ENCODE data around the gene TEAD3. TPM values are rescaled to one million over a fixed set of nuclear protein-coding genes. Genes with fewer than 3 reads are reported as not detected.

The TEAD3 gene
- total RNA-seq, 1 donor from 2014 or later = 17.0 TPM

DNA sequence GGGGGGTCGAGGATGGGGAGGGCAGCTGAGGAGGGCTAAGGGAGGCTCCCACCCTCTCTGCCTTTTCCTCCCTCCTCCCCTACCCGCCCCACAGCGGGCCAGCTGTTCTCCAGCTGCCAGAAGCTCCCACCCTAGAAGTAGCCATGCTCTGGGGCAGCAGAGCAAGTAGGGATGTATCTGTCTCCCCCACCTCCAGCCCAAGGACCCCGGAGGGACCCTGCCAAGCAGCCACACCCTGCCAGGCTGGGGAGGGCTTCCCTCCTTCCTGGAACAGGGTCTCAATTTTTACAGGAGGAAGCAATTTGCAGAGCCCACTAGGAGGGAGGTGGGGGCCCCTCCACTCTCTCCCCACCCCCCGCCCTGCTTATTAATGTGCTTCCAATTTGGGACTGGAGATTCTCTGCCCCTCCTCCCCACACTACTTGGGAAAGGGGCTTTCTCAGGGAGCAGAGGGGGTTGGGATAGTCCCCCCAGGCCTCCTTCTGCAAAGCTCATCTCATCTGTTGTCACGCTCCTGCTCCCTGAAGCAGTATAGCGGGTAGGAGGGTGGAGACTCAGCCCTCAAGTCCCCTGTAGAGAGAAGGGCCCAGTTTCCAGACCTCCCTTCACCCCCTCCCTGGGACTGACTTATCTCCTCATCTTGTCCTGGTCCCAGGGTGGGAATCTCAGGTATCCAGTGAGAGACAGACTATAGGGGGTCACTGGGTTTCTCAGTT, 4.5 kb downstream of the TEAD3 start:
- ATAC-seq (no peak), DNase-seq (no peak)
- Histone ChIP-seq H3K27me3 (ENCODE audit: low read depth) (no peaks in the 10 kb centered on the region), H3K4me1 (peaks cover 80% of the 10 kb centered on the region), H3K4me3 (no peak overlapping the region), H3K27ac (no peak overlapping the region), H3K36me3 (no peaks in the 10 kb centered on the region), H3K9me3 (no peaks in the 10 kb centered on the region)
- TF ChIP-seq, protein P1, sequence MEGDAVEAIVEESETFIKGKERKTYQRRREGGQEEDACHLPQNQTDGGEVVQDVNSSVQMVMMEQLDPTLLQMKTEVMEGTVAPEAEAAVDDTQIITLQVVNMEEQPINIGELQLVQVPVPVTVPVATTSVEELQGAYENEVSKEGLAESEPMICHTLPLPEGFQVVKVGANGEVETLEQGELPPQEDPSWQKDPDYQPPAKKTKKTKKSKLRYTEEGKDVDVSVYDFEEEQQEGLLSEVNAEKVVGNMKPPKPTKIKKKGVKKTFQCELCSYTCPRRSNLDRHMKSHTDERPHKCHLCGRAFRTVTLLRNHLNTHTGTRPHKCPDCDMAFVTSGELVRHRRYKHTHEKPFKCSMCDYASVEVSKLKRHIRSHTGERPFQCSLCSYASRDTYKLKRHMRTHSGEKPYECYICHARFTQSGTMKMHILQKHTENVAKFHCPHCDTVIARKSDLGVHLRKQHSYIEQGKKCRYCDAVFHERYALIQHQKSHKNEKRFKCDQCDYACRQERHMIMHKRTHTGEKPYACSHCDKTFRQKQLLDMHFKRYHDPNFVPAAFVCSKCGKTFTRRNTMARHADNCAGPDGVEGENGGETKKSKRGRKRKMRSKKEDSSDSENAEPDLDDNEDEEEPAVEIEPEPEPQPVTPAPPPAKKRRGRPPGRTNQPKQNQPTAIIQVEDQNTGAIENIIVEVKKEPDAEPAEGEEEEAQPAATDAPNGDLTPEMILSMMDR (IDR thresholded peaks at IDR 0.05) = no peak
- intact Hi-C loops (cut with DNase I) = no loop called here

GRCh38 chr6:35491558-35492257, 5.2 kb downstream of the TEAD3 start:
- Histone ChIP-seq H3K4me1 (peaks cover 87% of the 10 kb centered on the region), H3K27me3 (ENCODE audit: low read depth) (no peaks in the 10 kb centered on the region), H3K9me3 (no peaks in the 10 kb centered on the region), H3K27ac (no peak overlapping the region), H3K36me3 (no peaks in the 10 kb centered on the region), H3K4me3 (no peak overlapping the region)
- ATAC-seq (no peak), DNase-seq (no peak)
- intact Hi-C loops (cut with DNase I) = no loop called here
- TF ChIP-seq, protein P1 (IDR thresholded peaks at IDR 0.05) = no peak

DNA sequence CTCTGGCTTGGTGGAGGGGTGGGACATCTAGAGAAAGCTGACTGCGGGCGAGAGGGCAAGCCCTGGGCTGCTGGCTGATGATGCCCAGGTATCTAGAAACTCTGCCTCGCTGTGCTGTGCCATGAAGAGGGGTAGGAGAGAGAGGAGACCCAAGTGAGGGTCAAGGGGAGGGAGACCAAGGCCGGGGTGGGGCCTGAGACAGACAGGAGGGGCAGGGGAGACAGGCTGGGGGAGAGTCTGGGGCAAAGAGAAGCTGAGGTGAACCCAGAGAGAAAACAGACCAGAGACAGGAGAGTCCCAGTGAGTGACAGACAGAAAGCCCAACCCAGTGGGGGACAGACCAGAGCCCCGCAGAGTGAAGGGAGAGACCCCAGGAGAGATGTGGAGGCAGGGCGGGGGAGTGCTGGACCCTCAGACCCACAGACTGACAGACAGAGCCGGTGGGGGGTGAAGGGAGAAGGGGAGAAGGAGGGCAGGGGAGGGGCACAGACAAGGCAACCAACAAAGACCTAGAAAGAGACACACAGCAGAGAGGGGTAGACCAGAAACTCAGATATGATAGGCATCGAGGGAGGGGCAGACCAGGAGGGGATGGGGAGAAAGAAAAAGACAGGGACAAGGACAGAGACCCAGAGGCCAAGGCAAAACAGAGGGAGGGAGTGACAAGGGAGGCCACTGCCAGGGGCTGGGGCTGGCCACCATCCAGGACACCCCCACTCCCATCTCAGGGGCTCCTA, 5.9 kb downstream of the TEAD3 start:
- H3K27ac ChIP-seq = peak overlapping the region; percentile 43
- DNase-seq (no peak), ATAC-seq (no peak)
- peaks cover 93% of the 10 kb centered on the region for H3K4me1 ChIP-seq
- H3K4me3 ChIP-seq = no peak overlapping the region
- intact Hi-C loops (cut with DNase I) = no loop called here
- no peaks in the 10 kb centered on the region for H3K36me3 ChIP-seq
- no peaks in the 10 kb centered on the region for H3K27me3 ChIP-seq (ENCODE audit: low read depth)
- TF ChIP-seq, protein P1 (IDR thresholded peaks at IDR 0.05) = no peak
- H3K9me3 ChIP-seq = no peaks in the 10 kb centered on the region

DNA sequence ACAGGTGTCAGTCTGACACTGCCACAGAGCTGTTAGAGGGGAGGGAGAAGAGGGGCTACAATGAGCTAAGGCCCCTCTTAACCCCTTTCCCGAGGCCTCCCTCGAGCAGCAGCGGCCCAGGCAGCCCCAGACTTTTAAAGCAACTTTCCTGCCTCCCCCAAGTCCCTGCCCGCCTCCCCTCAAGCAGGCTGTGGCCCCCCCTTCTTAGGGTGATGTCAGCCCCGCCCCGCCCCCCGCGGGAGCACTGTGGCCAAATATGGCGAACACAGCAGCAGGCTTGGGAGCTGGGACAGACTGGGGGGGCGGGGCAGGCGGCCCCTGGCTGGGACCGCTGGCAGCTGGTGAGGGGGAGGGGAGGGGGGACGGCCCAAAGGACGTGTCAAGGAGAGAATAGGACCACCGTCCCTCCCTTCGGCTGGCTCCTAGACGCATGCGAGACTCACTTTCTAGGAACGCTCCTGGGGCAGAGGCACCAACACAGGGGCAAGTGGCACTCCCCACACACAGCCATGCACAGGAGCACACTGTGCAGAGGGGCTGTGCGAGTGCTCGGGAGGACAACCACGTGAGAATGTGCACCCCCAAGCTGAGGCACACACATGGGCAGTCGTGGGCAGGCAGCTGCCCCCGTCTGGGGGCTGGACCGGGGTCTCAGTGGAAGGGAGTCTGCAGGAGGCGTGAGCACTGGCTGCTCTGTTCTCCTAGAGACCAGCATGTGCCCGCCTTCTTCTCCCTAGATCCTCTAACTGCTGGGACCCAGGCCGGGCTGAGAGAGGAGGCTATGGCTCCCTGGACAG, 6.7 kb downstream of the TEAD3 start:
- Histone ChIP-seq H3K36me3 (no peaks in the 10 kb centered on the region), H3K27me3 (ENCODE audit: low read depth) (no peaks in the 10 kb centered on the region), H3K4me1 (peaks cover 93% of the 10 kb centered on the region), H3K4me3 (peak overlapping the region; percentile 14), H3K27ac (peak overlapping the region; percentile 58), H3K9me3 (no peaks in the 10 kb centered on the region)
- intact Hi-C loops (cut with DNase I) = no loop called here
- TF ChIP-seq, protein P1 (IDR thresholded peaks at IDR 0.05) = no peak
- DNase-seq = peak; percentile 70
- ATAC-seq = peak; percentile 16 to 18

GRCh38 chr6:35489066-35489465, 7.8 kb downstream of the TEAD3 start:
- Histone ChIP-seq H3K36me3 (peaks cover 5% of the 10 kb centered on the region), H3K27ac (peak overlapping the region; percentile 46), H3K4me1 (peaks cover 89% of the 10 kb centered on the region), H3K27me3 (ENCODE audit: low read depth) (no peaks in the 10 kb centered on the region), H3K9me3 (no peaks in the 10 kb centered on the region), H3K4me3 (no peak overlapping the region)
- intact Hi-C loops (cut with DNase I) = no loop called here
- DNase-seq (no peak), ATAC-seq (no peak)
- TF ChIP-seq, protein P1 (IDR thresholded peaks at IDR 0.05) = no peak
